Cardiac fibroblast (primary cell): Measurements from ENCODE around the gene LYL1.
A peak's percentile ranks its signal among the peaks of the same experiment; 100 is the strongest.
"Not testable (repeated sequence)": the region's sequence is repeated elsewhere in the genome, so short reads cannot be mapped to it uniquely, and the experiment has no call there.

Experiments
- DNase-seq, 2 donors: peaks; one replicate each; pipeline versions ENCODE4 v3.0.0 to v3.0.0-alpha.2; 2010; ENCODE audit warnings: low read depth in 2 of 2
- H3K4me3 ChIP-seq, 2 donors: replicated peaks in 1 of 2; 1 replicate in 1 of 2; 2 replicates in 1 of 2; pipeline ENCODE4 v1.5.1; 2011; ENCODE audit warnings: low read depth in 2 of 2, low read length in 2 of 2, mild to moderate bottlenecking in 2 of 2, moderate library complexity in 1 of 2
- CTCF ChIP-seq: IDR thresholded peaks from one replicate; pipeline ENCODE4 v1.5.1; 2011; ENCODE audit warnings: low read depth, mild to moderate bottlenecking, low read length, inconsistent platforms

The LYL1 gene

DNA sequence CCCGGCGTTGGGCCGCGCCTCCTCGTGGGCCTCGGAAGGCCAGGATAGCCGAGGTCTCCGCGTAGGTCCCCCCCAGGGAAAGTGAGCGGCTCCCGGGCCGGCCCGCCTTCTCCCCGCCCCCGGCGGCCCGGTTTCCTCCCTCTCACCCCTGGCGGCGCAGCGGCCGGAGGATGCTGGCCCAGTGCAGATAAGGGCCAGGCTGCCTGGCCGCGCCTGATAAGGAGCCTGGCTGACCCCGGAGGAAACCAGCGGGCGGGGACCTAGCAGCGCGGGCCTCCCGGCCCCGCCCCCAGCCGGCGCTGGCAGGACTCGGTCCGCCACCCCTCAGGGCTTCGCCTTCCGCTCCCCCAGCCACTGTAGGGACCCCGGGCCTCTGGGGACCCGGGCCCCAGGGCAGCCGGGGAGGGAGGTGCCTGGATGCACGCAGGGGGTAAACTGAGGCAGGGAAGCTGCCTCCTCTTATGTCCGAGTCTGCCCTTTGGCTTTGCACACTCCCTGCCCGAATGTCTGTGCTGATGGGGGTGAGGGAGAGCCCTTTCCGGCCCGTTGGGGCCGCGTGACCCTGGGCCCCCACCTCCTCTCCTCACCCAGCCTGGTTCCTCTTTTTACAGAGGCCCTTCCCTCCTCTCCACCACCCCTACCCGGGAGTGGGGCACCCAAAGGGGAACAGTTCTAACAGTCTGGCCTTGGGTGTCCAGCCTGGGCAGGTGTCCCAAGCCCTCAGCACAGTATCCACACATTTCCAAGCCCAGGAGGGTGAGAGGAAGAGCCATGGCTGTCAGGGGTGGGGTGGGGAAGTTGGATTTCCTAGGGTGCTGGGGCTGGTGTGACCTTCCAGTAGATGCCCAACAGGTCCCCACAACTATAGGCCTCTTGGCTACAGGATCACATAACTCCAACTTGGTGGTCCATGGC is at the start of gene LYL1:
Gene LYL1 (minus strand): TSS at position 193 of the 915 bp plus-strand sequence. CDS start 1,687 bp downstream, outside the sequence.
- peak within 1 kb of the TSS; percentile 27 for H3K4me3 ChIP-seq
- DNase-seq = peak in 1 of 2 donors; percentile 77
- TF ChIP-seq CTCF = no peak

GRCh38 chr19:13151605-13152355 is 49.1 kb upstream of the LYL1 start:
- no peak for TF ChIP-seq CTCF
- peak; percentile 98 to 99 for DNase-seq
- peak overlapping the region; percentile 89 to 97 for H3K4me3 ChIP-seq

DNA sequence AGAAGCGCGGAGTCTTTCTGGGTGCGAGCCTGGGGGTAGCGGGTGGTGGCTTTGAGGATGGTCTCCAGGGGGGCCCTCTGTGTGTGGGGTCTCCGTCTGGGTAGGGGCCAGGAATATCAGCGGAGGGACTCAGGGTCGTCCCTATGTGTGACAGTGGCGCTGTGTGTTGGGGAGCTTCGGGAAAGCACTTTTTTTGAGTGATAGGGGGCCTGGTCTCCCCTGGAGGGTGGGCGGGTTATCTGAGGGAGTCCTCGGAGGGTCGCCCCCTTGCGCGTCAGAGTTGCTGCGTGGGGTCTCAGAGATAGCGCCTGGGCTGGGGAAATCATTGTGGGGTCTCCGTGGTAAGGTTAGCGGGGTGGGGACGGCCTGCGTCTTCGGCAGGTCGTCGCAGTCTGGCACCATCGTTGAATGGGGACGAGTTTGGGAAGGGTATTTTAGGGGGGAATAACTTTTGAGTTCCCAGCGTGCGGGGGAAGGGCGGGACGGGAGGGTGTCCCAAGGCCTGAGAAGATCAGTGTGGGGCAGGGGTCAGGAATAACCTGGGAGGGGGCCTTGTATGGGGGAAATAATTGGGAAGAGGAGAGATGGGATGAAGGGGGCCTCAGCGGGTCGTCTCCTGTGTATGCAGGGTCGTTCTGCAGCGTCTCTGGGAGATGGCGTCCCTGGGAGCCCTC is 48.4 kb upstream of the LYL1 start:
- no peak for DNase-seq

DNA sequence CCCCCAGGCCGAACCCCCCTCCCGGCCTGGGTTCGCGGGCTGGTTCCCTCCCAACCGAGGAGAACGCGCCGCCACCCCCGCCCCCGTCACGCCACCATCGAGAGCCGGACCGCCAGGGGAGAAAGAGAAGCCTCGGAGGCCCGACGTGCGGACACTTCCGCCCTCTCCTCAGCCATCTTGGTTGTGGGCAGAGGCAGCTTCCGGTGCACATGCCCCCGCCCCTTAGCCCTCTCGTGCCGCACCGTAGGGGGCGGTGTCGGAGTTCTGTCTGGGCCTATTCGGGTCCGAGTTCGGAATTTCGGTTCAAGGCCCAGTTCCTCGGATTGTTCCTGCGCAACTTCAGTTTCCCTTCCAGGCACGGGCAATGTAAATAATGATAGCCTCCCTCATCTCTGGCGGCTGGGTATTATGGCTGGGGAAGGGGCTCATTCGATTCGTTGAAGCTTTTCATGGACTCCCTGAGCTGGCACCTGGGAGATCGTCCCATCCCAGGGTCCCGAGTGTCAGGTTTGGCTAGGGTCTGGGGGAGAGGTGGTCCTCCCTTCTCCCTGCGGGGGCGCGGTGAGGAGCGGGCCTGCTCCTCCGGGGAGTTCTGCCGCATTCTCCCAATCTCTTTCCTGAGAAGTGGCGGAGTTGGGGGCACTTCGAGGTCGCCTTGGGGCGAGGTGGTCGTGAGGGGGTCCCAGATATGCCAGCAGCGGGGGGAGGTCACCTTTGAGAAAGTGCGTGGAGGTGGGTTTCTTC is 47.7 kb upstream of the LYL1 start, which contains the start of the genes IER2 and STX10:
Gene IER2 (plus strand): TSS at position 225 of the 744 bp plus-strand sequence. CDS start 2,776 bp downstream, outside the sequence.
Gene STX10 (minus strand): TSS at position 189 of the 744 bp plus-strand sequence. CDS start 202 bp downstream, outside the sequence.
- H3K4me3 ChIP-seq = peak within 1 kb of the TSS; percentile 82 to 93
- TF ChIP-seq CTCF = peak; percentile 49
- peak; percentile 95 to 97 for DNase-seq

More for the DNA sequence above, 48.4 kb upstream of the LYL1 start:
- TF ChIP-seq CTCF = no peak
- peak overlapping the region; percentile 82 to 93 for H3K4me3 ChIP-seq

GRCh38 chr19:13149628-13150186 is 47.0 kb upstream of the LYL1 start:
- H3K4me3 ChIP-seq = peak overlapping the region; percentile 82 to 93
- peak; percentile 52 to 53 for DNase-seq
- TF ChIP-seq CTCF = no peak

DNA sequence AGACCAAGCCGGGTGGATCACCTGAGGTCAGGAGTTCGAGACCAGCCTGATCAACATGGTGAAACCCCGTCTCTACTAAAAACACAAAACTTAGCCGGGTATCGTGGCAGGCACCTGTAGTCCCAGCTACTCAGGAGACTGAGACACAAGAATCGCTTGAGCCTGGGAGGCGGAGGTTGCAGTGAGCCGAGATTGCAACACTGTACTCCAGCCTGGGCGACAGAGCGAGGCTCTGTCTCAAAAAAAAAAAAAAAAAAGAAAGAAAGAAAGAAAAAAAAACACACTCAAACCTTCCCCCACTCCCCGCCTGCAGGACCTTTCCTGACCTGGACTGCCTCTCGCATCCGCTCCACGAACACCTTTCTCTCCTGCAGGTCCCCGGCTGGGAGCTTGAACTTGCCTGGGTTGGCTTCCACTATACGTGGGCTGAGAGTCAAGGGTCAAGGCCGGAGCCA is 46.5 kb upstream of the LYL1 start:
- H3K4me3 ChIP-seq = peak overlapping the region; percentile 82 to 93
- not testable (repeated sequence) for DNase-seq
